NCI-H187 treated with DMSO at 0.1 percent for 48 hours (cell line): ENCODE data around the gene ZFR2.
"Not testable (repeated sequence)": the region's sequence is repeated elsewhere in the genome, so short reads cannot be mapped to it uniquely, and the experiment has no call there.

ENCODE experiments used
- DNase-seq: peaks from one replicate; lab custom pipeline; 2025; lab: John Stamatoyannopoulos, UW

The ZFR2 gene

DNA sequence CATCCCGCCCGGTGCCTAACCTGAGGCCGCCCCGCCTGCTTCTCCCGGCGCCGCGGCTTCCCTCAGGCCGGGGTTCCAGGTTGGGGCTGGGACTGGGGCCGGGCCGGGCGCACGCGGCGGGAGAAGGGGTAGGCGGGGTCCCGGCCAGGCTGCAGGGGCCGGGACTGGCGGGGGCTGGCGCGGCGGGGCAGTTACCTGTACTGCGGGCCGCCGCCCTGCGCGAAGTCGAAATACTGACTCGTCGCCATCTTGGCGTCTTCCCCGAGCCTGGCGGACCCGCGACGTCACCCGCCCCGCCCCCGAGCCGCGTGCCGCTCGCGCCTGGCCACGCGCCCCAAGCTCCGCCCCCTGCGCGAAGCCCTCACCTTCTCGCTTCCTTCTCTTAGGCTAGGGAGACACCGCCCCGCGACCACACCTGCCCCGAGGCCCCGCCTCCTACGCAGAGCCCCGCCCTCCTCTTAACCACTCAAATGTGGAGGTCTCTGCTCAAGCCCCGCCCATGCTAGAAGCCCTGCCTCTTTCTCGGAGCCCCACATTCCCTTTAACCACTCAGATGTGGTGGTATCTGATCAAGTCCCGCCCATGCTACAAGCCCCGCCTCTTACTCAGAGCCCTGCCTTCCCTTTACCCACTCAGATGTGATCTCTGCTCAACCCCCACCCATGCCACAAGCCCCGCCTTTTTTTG lies at the start of gene ZFR2:
Gene ZFR2 (minus strand): TSS at position 269 of the 687 bp plus-strand sequence. CDS start 21 bp downstream, at position 248.
- no peak for DNase-seq

DNA sequence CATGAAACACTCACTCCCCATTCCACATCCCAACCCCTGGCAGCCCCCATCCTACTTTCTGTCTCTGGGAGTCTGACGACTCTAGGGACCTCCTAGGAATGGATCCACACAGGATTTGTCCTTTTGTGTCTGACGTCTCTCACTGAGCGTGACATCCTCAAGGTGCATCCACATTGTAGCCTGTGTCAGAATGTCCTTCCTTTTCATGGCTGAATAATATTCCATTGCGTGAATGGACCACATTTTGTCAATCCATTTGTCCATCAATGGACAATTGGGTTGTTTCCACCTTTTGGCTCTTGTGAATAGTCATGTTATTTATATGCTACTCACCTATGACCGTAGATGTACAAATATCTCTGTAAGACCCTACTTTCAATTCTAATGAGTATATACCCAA lies 47.2 kb upstream of the ZFR2 start:
- no peak for DNase-seq

DNA sequence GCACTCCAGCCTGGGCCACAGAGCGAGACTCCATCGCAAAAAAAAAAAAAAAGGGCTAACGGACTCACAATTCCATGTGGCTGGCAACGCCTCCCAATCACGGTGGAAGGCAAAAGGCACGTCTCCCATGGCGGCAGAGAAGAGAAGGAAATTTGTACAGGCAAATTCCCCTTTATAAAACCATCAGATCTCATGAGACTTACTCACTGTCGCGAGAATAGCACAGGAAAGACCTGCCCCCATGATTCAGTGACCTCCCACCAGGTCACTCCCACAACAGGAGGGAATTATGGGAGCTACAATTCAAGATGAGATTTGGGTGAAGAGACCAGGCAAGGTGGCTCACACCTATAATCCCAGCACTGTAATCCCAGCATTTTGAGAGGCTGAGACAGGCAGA lies 45.4 kb upstream of the ZFR2 start:
- DNase-seq: no peak

DNA sequence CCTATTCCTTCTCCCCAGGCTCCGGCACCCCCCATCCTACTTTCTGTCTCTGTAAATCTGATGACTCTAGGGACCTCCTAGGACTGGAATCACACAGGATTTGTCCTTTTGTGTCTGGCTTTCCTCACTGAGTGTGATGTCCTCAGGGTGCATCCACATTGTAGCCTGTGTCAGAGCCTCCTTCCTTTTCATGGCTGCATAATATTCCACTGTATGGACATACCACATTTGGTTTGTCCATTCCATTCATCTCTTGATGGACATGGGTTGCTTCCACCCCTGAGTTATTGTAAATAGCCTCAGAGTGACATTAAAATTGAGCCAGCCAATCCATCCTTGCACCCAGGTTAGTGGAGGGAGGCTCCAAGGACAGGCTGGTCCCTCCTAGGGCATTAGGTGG lies 41.3 kb upstream of the ZFR2 start:
- DNase-seq: no peak

DNA sequence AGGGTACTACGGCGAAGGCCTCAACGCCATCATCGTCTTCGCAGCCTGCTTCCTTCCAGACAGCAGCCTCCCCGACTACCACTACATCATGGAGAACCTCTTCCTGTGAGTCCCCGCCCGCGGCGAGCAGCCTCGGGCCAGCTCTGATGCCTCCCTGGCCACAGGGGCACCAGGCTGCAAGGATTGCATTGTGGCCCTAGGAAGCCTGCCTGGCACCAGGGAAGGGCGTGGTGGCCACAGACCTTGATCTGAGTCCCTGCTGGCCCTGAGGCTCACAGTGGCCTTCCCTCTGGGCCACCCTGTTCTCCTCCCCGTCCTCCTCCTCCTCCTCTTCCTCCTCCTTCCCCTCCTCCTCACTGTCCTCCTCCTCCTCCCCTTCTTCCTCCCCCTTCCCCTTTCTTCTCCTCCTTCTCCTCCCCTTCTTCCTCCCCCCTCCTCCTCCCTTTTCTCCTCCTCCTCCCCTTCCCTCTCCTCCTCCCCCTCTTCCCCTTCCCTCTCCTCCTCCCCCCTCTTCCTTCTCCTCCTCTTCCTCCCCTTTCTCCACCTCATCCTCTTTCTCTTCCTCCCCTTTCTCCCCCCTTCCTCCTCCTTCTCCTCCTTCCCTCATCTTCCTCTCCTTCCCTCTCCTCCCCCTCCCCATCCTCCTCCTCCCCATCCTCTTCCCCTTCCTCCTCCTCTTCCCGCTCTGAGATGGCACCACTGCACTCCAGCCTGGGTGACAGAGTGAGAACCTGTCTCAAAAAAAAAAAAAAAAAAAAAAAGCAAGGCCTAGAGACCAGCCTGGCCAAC lies 39.6 kb upstream of the ZFR2 start:
- no peak for DNase-seq

DNA sequence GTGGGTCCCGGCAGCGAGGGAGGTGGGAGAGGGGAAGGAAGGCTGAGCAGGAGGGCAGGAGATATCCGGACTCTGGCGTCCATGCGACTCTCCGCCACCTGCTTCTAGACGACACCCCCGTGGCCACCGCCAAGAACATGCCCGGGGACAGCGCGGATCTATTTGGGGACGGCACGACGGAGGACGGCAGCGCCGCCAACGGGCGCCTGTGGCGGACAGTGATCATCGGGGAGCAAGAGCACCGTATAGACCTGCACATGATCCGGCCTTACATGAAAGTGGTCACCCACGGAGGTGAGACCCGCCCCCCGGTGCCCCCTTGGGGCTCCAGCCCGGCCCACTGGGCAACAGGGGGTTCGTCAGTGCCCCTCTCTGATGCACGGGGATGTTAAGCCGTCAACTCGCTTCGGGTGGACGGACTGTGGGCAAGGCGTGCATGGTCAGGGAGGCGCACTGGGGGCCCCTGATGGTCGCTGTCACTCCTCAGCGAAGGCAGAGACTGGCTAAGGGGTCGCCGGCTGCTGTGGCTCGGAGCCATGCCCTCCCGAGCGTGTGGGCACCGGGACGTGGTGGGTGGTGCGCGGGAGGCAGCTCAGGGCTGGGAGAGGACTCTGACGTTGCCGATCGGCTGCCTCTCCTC lies 38.9 kb upstream of the ZFR2 start:
- DNase-seq: no peak

DNA sequence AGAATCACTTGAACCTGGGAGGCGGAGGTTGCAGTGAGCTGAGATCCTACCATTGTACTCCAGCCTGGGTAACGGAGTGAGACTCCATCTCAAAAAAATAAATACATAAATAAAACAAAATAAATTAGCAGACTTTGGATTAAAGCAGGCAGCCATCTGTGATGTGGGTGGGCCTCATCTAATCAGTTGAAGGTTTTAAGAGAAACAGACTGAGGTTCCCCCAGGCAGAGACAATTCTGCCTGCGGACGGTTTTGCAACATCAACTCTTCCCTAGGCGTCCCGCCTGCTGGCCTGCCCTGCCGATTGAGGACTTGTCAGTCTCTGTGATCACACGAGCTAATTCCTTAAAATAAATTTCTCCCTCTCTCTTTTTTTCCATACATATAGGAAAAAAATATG lies 35.4 kb upstream of the ZFR2 start:
- DNase-seq: no peak

DNA sequence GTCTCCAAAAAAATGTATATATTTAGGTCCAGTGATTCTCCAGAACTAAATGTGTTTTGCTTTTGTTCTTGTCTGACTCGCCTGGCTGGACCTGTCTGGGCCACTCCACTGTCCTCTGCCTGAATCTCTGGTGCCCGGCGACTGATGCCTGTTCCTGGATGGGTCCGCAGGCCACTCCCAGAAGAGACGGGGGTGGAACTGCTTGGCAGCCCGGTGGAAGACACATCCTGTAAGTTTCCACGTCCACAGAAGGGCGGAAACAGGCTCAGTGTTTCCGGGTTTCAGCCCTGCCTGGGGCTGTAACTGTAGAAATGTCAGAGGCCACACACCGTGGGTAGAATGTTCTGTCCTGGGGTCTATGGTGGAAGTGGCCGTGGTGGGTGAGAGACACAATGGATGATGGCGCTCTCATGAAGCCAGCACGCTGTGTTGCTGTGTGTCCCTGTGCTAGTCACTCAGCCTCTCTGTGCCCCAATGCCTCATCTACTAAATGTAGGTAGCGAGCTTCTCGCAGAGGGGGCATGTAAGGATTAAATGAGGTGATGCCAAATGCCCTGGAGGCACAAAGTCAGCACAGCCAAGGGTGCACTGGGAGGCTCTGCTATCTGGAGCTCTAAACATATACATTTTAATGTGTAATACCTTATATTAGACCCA lies 33.6 kb upstream of the ZFR2 start:
- no peak for DNase-seq

DNA sequence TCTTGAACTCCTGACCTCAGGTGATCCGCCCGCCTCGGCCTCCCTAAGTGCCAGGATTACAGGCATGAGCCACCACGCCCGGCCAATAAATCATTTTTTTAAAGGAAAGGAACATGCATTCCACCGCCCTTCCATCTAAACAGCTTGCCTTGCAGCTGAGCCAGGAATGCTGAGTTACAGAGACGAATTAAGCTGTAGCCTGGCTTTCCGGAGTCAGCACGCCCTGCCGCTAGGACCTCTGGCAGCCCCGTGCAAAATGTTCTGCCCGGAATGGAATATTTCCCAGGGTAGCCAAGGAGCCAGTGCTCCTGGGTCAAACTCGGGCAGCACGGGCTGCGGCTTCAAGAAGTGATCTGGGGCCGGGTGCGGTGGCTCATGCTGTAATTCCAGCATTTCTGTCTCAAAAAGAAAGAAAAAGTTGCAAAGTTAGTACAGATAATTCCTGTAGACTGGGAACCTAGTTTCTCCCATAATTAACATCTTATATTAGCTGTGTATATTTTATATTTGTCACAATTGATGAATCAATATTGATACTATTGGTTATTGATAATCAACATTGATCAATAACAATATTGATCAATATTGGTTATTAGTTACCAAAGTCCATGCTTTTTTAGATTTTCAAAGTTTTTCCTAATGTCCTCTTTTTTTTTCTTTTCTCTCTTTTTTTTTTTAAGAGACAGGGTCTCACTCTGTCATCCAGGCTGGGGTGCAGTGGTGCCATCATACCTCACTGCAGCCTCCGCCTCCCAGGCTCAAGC lies 30.9 kb upstream of the ZFR2 start:
- DNase-seq: no peak

DNA sequence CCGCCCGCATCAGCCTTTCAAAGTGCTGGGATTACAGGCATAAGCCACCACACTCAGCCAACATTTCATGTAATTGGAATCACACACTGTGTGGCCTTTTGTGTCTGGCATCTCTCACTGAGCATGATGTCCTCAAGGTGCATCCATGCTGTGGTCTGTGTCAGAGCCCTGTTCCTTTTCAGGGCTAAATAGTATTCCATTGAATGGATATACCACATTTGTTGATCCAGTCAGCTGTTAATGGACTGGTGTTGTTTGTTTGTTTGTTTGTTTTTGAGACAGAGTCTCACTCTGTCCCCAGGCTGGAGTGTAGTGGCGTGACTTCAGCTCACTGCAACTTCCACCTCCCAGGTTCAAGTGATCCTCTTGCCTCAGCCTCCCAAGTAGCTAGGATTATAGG lies 29.6 kb upstream of the ZFR2 start:
- no peak for DNase-seq

DNA sequence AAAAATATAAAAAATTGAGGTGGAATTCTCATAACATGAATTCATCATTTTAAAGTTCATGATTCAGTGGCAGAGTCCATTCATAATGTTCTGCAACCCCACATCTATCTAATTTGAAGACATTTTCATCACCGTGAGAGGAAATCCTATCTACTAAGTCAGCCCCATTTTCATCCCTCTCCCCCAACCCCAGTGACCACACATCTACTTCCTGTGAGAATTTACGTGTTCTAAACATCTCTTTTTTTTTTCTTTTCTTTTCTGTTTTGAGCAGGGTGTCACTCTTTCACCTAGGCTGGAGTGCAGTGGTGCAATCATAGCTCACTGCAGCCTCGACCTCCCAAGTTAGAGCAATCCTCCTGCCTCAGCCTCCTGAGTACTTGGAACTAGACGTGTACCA lies 29.1 kb upstream of the ZFR2 start:
- no peak for DNase-seq

DNA sequence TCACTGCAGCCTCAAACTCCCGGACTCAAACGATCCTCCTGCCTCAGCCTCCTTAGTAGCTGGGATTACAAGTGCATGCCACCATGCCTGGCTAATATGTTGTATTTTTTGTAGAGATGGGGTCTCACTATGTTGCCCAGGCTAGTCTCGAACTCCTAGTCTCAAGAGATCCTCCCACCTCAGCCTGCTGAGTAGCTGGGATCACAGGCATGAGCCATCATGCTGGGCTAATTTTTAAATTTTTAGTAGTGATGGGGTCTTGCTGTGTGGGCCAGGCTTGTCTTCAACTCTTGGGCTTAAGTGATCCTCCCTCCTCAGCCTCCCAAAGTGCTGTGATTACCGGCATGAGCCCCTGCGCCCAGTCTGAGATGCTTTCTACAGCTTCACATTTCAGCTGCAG lies 26.9 kb upstream of the ZFR2 start:
- no peak for DNase-seq

DNA sequence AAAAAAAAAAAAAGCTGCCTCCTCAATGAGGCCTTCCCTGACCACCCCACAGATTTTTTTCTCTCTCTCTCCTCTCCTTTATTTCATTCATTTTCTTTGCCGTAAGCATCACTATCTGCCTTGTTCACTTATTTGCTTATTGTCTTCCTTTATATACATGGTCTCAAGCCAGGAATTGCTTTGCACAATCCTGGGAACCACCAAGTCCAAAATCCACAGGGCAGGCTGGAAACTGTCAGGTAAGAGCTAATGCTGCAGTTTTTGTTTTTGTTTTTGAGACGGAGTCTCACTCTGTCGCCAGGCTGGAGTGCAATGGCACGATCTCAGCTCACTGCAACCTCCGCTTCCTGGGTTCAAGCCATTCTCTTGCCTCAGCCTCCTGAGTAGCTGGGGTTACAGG lies 26.1 kb upstream of the ZFR2 start:
- DNase-seq: not testable (repeated sequence)

DNA sequence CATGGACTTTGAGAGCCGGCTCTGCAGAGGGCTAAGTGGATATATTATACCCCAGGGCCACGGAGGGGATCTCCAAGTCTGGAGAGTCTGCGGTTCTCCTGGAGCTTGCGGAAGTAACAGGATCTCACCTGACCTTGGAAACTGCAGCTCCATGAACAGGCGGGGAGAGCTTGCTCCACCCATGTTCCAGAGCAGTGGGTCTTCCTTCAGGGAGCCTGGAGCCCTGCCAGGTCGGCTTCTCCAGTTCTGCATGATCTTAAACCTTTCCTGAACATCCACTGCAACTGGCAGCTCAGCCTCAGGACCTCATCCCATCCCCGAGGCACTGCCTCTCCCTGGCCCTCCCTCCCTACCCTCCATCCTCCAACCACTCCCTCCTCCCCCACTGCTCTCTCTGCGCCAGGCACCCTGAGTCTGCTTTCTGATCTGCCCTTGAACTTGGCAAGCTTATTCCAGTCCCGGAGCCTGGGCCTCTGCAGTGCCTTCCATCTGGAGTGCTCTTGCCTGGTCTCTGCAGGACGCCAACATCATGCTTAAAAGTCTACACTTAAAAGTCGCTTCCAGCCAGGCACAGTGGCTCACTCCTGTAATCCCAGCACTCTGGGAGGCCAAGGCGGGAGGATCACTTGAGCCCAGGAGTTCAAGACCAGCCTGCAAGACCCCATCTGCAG lies 24.8 kb upstream of the ZFR2 start:
- peak; percentile 18 for DNase-seq

DNA sequence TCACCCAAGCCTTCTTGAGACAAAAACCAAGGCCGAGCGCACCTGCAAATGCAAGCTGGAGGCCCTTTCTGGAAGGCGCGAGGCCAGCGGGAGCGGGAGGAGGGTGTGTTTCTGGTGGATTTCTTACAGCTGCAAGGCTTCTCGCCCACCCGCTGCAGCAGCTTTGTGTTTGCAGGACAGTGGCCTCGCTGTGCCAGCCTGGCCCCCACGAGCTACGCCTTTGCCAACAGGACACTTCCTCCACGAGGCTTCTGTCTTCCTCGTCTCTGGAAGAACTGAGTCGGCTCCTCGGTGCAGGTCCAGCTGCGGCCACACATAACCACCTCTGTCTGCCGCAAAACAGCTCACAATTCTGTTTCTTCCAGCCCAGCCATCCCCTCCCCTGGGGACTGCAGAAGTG lies 21.8 kb upstream of the ZFR2 start:
- DNase-seq: no peak

DNA sequence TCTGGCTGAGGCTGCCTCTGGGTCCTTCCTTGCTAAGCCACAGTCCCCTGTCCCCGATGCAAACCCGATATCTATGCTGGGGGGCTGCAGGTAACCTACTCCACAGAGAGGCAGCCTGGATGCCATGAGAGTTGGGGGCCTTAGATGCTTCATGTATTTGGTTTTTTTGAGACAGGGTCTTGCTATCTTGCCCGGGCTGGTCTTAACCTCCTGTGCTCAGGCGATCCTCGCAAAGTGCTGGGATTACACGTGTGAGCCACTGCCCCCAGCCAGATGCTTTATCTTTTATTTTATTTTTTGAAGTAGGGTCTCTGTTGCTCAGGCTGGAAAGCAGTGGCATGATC lies 13.2 kb upstream of the ZFR2 start:
- no peak for DNase-seq

DNA sequence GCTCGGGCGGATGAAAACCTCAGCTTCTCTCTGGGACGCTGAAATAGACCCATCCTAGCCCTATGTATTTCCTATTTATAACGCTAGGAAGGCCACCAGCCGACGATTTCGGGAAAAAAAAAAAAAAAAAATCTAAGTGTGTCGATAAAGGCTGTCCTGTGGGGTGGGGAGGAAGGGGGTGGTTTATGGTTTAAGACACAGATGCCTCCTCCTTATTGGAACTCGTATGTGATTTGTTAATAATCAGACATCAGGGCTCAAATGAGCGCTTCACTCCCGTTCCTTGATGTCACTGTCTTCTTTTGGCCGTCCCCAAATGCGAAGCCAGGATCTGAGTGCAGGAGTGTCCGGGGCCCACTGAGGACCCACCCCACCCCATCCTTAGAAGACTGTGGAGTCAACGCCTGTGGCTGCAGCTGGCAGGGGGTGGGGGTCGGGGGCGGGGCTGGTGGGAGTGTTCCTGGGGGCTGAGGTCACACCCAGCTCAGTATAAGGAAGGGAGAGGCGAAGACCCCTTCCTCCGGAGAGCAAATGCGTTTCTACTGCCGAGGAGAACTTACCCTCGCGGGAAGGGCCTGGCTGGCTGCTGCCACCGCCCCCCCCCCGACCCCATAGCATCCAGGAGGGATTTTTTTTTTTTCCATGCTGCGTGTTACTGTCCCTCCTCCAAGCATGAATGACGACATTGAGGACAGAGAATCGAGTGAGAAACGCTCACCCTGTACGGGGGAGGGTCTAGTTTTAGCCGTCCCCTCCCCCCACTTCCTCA lies 12.6 kb upstream of the ZFR2 start:
- DNase-seq: no peak

DNA sequence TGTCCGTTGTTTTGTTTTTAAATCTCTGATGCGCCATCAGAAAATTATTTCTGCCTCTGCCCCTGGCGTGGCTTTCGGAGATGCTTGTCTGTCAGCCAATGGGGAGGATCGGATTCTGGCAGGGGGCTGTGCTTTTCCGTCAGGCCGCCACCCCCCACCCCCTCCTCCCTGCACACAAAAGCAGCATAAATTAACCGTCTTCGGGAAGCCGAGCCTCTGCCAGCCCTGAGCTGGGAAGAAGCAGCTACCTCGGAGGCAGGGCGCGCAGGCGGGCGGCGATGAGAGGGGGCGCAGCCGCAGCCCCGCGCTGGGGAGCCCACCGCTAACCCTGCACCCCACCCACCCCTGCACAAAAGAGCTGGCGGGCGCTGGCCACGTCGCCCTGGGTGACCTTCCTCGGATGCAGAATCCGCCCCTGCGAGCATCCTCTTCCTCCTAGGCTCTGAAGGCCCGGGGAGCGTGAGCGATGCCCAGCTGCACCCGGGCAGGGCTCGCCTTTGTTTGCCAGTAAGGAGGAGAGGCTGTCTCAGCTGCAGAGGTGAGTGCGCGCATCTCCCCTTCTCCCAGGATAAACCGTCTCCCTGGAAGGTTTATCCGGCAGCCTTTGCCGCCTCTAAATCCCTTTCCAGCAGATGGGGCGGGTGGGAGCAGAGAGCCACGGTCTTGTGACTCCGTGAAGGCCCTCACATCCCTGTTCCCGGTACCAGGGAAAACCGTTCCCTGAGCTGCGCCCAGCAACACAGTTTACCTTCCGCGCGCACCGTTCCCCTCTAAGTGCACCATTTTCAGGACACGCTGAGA lies 11.8 kb upstream of the ZFR2 start, which contains the start of gene ATCAY:
Gene ATCAY (plus strand): TSS at position 215 of the 801 bp plus-strand sequence. CDS start 5,083 bp downstream, outside the sequence.
- peak; percentile 44 for DNase-seq

DNA sequence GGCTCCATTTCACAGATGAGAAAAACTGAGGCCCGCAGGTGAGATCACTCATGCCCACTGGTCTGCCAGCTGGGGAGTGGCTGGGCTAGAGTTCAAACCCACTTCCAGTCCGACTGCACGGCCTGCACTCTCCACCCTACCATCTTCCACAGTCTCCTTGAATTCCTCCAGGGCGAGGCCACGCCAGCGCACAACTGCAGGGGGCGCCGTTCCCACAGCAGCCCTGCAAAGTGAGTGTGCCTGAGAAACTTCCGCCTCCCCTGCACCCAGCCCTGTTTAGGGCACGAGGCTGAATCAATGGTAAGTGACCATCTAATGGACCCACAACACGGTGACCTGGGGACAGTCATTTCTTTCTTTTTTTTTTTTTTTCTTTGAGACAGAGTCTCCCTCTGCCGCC lies 10.8 kb upstream of the ZFR2 start:
- no peak for DNase-seq

DNA sequence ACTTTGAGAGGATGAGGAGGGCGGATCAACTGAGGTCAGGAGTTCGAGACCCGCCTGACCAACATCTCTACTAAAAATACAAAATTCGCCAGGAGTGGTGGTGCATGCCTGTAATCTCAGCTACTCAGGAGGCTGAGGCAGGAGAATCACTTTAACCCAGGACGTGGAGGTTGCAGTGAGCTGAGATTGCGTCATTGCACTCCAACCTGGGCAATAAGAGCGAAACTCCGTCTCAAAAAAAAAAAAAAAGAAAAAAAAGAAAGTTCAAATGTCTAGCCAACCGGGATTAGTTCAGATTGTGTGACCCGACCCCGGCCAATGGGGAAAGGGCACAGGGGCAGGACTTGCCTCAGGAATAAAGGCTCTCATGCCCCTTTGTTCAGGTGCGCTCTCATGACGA lies 5.9 kb upstream of the ZFR2 start:
- not testable (repeated sequence) for DNase-seq
